AG04450 (cell line): ENCODE results near the gene TMUB1. TPM values are rescaled to one million over a fixed set of nuclear protein-coding genes. Genes with fewer than 3 reads are reported as not detected.

Source experiments
- CTCF ChIA-PET: fragments of 300-600, 350-600 bp; formaldehyde crosslinking; extraction: SDS; loops from one replicate; lab custom pipeline; 2022; ENCODE audit warnings: antibody characterized with exemption, inconsistent platforms; lab: Charles Lee
- POLR2A ChIA-PET: fragments of 350-600 bp; formaldehyde crosslinking; extraction: SDS; loops from one replicate; lab custom pipeline; 2021; ENCODE audit warnings: antibody characterized with exemption, inconsistent platforms; lab: Yijun Ruan, JAX
- DNase-seq: peaks from one replicate; pipeline ENCODE4 v3.0.0-alpha.2; 2011; ENCODE audit warnings: low read depth, low spot score
- H3K27ac ChIP-seq: one replicate; pipeline ENCODE4 v1.5.1; 2012; ENCODE audit warnings: low read depth, low read length, control low read depth
- H3K27me3 ChIP-seq: one replicate; pipeline ENCODE4 v1.6.0; 2012; ENCODE audit warnings: low read length; ENCODE audit not compliant: control insufficient read depth, insufficient read depth
- H3K4me3 ChIP-seq: 2 replicates; pipeline ENCODE4 v1.5.1; 2011; ENCODE audit warnings: mild to moderate bottlenecking, low read depth, low read length, control low read depth
- H3K9me3 ChIP-seq: 2 replicates; pipeline ENCODE4 v1.5.1; 2012; ENCODE audit warnings: low read length; ENCODE audit not compliant: control insufficient read depth, insufficient read depth
- polyA plus RNA-seq: library from polyadenylated mRNA; depleted of rRNA; stranded (reverse); fragments of >200 nt; gene quantifications from 2 replicates; pipeline ENCODE4 v1.2.3, GENCODE V29; 2011
- TF ChIP-seq, protein P1 (sequence below): IDR thresholded peaks from 2 replicates; pipeline ENCODE4 v1.5.1; 2011; ENCODE audit warnings: low read depth, low read length, control low read depth, inconsistent platforms

The TMUB1 gene
- polyA plus RNA-seq, 1 experiment, result 9.7 TPM

DNA sequence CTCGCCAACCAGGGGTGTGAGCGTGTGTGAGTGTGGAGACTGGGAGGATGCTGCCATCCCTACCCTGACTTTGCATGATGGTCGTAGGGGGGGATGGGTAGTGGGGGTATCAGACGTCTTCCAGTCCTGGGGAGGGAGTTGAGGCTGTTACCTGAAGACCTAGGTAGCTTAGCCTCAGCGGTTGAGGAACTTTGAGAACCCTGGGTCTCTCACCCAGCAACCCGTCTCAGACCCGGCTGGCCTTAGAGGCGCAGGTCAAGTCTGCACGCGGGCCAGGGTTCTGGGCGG is 21.2 kb downstream of the TMUB1 start:
- no peaks in the 10 kb centered on the region; the same call in 1 of the 2 replicates for H3K9me3 ChIP-seq
- TF ChIP-seq, protein P1, sequence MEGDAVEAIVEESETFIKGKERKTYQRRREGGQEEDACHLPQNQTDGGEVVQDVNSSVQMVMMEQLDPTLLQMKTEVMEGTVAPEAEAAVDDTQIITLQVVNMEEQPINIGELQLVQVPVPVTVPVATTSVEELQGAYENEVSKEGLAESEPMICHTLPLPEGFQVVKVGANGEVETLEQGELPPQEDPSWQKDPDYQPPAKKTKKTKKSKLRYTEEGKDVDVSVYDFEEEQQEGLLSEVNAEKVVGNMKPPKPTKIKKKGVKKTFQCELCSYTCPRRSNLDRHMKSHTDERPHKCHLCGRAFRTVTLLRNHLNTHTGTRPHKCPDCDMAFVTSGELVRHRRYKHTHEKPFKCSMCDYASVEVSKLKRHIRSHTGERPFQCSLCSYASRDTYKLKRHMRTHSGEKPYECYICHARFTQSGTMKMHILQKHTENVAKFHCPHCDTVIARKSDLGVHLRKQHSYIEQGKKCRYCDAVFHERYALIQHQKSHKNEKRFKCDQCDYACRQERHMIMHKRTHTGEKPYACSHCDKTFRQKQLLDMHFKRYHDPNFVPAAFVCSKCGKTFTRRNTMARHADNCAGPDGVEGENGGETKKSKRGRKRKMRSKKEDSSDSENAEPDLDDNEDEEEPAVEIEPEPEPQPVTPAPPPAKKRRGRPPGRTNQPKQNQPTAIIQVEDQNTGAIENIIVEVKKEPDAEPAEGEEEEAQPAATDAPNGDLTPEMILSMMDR, result no peak
- no peak for DNase-seq
- H3K27me3 ChIP-seq, result no peaks in the 10 kb centered on the region
- CTCF ChIA-PET, result interaction anchor here (1.8 kb wide), 1 partner anchor 49 kb away, joined by 11 read pairs; no protein-coding TSS in a partner anchor
- POLR2A ChIA-PET, result interaction anchor here (0.6 to 1.0 kb wide), 3 partner anchors 19 to 28 kb away, joined by 3 to 4 read pairs (median 4); partner anchors contain the start of gene FASTK
- H3K4me3 ChIP-seq, result peak overlapping the region; percentile 22; the same call in 1 of the 2 replicates
- H3K27ac ChIP-seq, result peak overlapping the region; percentile 52

GRCh38 chr7:151061213-151062110 is 21.8 kb downstream of the TMUB1 start:
- CTCF ChIA-PET, result interaction anchor here (0.6 to 0.7 kb wide), 4 partner anchors 15 to 88 kb away, joined by 3 to 8 read pairs (median 3); no protein-coding TSS in a partner anchor
- TF ChIP-seq, protein P1, result no peak
- POLR2A ChIA-PET, result interaction anchor here (0.6 to 1.0 kb wide), 3 partner anchors 19 to 28 kb away, joined by 3 to 4 read pairs (median 4); partner anchors contain the start of gene FASTK

GRCh38 chr7:151060416-151061212 is 22.7 kb downstream of the TMUB1 start:
- H3K27me3 ChIP-seq, result no peaks in the 10 kb centered on the region
- no peaks in the 10 kb centered on the region; the same call in 1 of the 2 replicates for H3K9me3 ChIP-seq
- ChIA-PET CTCF (interaction anchor here (0.6 to 1.3 kb wide), 7 partner anchors 16 to 87 kb away, joined by 3 to 8 read pairs (median 3); no protein-coding TSS in a partner anchor), POLR2A (interaction anchor here (0.8 kb wide), 1 partner anchor 20 kb away, joined by 4 read pairs; the partner anchor contains the start of gene FASTK)
- TF ChIP-seq, protein P1, result no peak
- no peak for DNase-seq
- peak overlapping the region; percentile 76 for H3K4me3 ChIP-seq
- peak overlapping the region; percentile 21 for H3K27ac ChIP-seq

More at GRCh38 chr7:151061213-151062110, 21.8 kb downstream of the TMUB1 start:
- peak overlapping the region; percentile 76 for H3K4me3 ChIP-seq
- no peaks in the 10 kb centered on the region; the same call in 1 of the 2 replicates for H3K9me3 ChIP-seq
- DNase-seq, result no peak
- peak overlapping the region; percentile 52 for H3K27ac ChIP-seq
- H3K27me3 ChIP-seq, result no peaks in the 10 kb centered on the region

- no peak for DNase-seq
- TF ChIP-seq, protein P1, result no peak
- Histone ChIP-seq H3K4me3 (peak overlapping the region; percentile 76), H3K27me3 (no peaks in the 10 kb centered on the region), H3K27ac (peak overlapping the region; percentile 21), H3K9me3 (no peaks in the 10 kb centered on the region; the same call in 1 of the 2 replicates)
- ChIA-PET CTCF (interaction anchor here (0.8 to 1.3 kb wide), 3 partner anchors 25 to 43 kb away, joined by 3 to 5 read pairs (median 3); no protein-coding TSS in a partner anchor), POLR2A (interaction anchor here (0.8 kb wide), 1 partner anchor 21 kb away, joined by 4 read pairs; the partner anchor contains the start of gene FASTK)
These were observed 23.2 kb downstream of the TMUB1 start for GRCh38 chr7:151060113-151060415.
